ENCODE results near the gene IL1RAPL1. TPM values are rescaled to one million over a fixed set of nuclear protein-coding genes. Genes with fewer than 3 reads are reported as not detected.

IL1RAPL1 gene
- polyA plus RNA-seq, 1 donor = 0.66 TPM

DNA sequence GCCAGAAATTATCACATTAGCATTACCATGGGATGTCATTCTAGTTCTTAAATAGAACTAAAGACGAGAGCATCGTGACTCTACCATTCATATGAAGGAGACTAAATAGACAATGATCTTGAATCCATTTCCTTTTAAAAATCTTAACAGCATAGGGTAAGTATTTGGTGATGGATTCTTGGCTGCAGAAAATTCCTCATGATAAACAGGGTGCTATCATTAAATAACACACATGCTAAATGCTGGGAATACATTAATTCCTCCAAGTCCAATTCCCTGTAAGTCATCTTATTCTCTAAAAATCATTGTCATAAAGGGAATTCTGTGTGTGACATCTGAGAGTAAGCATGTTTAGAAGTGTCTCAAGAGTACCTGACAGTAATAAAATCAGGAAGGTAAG, 1157.7 kb downstream of the IL1RAPL1 start:
- DNase-seq (ENCODE audit: low read depth) = no peak

DNA sequence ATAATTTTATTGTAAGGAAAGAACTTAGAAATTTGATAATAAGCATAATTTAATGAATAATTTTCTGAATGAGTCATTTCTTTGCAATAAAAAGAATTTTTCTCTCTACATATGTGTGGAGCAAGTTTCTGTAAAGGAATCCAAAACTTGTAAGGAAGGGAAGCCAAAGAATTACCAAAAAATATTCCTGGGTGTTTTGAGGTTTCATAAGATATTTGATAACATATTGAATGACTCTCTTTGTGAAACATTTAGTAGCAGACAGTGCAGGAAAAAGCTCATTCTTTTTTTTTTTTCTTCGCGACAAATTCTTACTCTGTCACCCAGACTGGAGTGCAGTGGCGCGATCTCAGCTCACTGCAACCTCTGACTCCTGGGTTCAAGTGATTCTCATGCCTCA, 1159.1 kb downstream of the IL1RAPL1 start:
- no peak for DNase-seq (ENCODE audit: low read depth)

DNA sequence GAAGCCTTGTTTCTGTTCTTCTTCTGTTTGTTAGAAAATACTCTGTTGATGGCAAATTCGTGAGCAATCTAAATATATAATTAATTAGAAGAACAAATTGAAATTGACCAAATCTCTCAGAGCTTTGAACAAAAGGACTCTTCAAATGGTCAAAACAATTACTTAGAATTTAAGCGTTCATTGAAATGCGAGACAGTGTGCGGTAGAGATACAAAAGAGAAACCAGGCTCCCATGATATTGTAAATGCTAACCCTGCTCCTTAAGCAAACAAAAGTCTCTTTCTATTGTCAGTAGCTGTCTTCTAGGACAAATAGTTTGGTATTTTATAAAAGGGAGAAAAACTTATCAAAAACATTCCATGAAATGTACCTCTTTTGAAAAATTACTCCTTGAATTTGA, 1174.8 kb downstream of the IL1RAPL1 start:
- DNase-seq (ENCODE audit: low read depth) = no peak

DNA sequence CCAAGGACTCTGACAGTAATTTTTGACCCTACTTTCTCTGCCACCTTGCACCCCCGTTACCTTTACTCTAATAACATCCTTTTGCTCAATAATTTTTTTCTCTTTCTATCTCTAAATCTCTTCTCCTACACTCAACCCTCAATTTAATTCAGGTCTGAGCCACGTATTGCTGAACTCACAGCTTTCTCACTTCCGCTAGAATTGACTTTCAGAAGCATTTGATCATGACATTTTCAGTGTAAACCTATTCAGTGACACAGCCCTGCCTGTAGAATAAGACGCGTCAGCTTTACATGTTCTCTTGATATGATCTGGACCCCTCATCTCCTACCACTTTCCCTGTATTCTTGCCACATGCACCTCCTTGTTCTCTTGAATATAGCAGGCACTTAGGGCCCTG, 1188.6 kb downstream of the IL1RAPL1 start:
- DNase-seq (ENCODE audit: low read depth) = no peak

DNA sequence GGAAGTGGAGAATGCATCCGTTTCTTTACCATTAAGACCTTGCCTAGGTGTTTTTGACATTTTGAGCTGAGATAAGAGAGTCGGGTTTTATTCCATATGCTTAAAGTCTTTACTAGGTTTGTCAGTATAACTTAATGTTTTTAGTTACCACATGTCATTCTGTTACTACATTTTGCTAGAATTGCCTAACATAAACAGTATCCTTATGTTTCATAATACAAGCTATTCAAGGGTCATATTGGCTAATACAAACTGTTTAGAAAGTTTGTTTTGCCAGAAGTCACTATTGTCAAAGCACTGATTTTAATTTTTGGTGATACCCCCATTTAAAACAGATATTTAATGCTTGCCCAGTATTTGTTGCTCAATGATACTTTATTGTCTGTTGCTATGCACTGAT, 1200.4 kb downstream of the IL1RAPL1 start:
- DNase-seq (ENCODE audit: low read depth) = no peak

DNA sequence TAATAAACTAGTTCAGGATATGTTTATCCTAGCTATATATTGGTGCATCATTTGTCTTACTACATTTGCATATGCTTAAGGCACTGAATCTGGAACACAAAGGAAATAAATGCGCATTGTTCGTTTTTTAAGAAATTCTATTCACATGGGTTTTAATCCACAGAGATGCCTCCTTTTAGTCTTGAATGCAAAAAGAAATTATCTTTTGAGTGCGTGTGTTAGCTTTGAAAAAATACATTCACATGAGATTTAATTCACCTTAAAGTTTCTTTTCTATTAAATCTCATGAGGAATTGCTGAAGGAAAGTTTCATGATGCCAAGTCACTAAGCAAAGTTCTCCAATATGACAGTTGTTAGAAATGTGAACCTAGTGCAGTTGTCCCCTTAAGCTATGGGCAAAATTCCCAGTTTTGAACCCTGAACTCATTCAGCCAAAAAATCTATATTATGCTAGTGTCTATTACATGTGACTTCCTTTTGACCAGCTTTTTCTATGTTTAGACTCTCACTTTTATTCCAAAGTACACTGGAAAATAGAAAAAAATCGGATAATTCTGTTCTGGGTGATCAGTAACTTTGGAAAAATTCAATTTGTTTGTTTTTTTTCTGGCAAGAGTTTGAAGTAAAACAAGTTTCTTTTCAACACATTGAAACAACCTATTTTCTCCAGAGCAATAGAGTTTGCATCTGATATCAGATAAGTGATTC, 1201.9 kb downstream of the IL1RAPL1 start:
- DNase-seq (ENCODE audit: low read depth) = no peak

DNA sequence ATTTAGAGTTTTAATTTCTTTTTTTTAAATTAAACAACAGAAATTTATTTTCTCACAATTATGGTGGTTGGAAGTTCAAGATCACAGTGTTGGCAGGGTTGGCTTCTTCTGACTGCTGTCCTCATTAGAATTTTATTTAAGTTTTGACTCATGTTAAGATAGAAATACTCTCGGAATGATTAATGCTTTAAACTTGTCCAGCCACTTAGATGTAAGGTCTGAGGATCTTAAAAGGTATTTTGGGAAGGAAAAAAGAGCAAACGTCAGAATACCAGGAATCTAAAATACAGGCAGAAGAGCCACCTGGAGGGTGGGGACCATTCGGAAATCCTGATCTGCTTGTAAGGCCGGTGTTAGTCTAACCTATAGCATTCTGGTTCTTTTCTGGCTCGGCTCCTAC, 1205.1 kb downstream of the IL1RAPL1 start:
- DNase-seq (ENCODE audit: low read depth) = no peak

DNA sequence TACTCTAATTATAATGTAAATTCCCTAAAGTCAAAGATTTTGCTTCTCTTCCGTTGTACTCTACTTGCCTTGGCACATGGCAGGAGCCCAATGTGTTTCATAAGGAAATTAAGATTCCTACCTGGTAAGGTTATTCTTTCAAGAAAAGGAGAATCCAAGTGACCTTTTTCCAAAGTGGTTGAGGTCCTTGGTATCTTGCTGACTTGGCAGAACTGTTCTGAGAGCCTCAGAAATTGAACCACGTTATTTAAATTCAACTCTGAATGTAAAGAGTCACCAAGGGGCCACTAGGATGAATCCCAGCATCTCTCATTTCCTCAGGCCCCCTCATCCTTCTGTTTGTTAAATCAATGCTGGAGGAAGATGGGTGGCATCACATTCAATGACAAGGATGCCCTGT, 1209.9 kb downstream of the IL1RAPL1 start:
- no peak for DNase-seq (ENCODE audit: low read depth)

DNA sequence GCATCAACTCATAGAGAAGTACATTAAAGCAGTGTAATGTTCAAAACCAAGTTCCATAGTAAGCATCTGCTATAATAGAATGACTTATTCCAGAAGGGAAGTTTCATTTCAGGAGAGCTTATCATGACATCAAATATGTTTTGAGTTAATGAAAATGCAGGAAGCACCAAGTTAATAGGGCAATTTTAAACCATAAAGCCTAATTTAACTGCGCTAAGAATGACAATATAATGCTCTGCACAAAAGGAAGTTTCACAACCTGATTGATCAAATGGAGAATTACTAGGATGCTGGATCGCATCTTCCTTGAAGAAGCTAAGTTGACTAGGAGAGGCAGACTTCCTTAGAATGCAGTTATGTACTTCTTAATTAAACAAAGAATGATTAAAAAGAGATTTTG, 1211.2 kb downstream of the IL1RAPL1 start:
- no peak for DNase-seq (ENCODE audit: low read depth)

DNA sequence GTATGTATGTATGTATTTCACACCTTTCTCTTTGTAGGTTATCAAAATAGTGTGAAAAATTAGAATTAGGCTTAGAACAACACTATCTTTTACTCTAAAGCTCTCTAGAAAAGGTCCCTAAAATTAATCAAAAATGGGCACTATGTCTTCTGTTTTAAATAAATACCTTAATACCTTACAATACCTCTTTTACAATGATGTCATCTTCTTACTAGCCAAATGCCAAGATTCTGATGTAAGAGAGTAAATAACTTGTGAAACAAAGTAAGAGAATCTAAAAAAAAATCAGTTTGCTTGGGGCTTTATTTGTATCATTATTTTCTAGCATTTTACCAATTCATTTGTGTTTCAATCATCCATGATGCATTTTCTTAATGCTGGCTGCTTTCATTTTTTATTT, 1225.9 kb downstream of the IL1RAPL1 start:
- DNase-seq (ENCODE audit: low read depth) = no peak

DNA sequence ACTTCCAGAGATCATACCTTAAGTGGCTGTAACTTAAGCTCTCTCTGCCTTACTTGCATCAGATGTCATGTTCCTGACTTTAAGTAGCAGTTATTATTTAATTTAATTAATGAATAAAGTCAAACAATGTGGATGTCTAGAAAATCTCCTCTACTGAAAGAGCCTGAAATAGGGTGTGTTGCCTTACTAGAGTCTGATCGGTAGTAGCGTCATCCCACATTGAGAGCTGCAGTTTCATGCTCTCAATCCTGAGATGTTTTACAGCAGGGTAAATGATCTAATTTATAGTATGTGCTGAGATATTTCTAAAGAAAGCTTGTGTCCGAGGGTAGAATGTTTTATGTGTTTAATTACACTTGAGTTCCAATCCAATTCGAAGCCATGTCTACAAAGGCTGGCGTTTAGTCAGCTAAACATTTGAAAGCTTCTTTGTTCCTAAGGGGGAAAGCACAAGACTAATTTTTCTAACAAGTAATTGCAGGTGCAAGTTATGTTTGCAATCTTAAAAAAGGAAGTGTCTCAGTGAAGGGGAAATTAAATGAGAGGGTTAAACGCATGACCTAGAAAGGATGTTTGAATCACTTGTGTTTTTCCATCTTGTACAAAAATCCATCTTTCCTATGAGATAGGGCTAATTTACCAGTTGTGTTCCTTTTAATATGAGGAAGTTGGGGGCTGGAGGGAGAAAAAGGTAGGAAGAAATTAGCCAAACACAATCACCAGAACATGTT, 1237.1 kb downstream of the IL1RAPL1 start:
- DNase-seq (ENCODE audit: low read depth) = no peak

DNA sequence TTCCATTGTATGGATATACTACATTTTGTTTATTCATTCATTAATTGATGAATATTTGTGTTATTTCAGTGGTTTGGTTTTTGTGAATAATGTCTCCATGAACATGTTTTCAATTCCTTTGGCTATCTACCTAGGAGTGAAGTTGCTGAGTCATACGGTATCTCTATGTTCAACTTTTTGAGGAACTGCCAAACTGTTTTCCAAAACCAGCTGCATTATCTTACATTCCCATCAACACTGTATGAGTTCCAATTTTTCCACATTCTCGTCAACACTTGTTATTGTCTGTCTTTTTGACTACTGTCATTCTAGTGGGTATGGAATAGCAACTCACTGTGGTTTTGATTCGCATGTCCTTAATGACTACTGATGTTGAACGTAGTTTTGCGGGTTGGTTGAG, 1239.5 kb downstream of the IL1RAPL1 start:
- DNase-seq (ENCODE audit: low read depth) = no peak

DNA sequence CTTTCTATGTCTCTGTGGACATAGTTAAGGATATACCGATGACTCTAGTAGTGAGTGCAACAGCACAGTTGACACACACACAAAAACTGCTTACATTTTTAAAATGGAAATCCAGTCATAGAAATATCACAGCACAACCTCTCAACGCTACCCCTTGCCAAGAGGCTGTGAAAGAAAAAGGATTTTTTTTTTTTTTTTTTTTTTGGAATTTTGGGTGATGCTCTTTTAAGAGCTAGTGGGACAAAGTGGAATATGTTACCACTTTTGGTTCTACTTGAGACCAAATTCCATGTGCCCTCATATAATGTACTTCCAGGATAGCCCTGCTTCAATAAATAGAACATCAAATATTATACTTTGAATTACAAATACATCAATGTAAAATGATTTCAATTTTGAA, 1247.1 kb downstream of the IL1RAPL1 start:
- DNase-seq (ENCODE audit: low read depth) = no peak

DNA sequence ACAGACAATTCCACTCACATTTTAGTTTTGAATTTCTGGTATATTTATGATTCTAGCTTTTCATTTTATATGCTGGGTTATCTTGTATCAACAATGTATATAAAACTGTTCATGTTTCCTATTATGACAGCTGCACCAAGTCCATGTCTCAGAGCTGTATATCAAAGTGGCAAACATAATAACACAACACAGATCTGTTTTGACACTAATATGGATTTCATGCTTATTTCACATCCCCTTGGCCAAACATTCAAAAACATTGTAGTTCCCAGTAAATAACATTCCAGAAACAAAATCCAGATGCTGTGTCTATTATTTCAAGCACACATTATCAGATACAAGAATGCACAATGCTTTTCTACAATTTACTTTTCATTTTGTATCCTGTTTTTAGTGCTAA, 1247.5 kb downstream of the IL1RAPL1 start:
- no peak for DNase-seq (ENCODE audit: low read depth)

DNA sequence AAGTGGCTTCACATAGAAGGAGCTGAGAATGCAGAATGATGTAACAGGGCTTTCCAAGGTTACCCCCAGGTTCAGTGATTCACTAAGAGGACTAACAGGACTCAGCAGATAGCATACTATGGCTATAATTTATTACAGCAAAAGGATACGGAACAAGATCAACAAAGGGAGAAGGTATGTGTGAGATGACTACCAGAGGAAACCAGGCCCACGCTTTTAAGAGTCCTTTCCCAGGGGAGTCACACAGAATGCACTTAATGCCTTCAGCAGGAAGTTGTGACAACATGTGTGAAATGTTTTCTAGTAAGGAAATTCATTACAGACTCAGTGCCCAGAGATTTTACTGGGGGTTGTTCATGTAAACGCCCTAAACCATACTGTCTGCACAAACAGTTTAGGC, 1254.5 kb downstream of the IL1RAPL1 start:
- no peak for DNase-seq (ENCODE audit: low read depth)

DNA sequence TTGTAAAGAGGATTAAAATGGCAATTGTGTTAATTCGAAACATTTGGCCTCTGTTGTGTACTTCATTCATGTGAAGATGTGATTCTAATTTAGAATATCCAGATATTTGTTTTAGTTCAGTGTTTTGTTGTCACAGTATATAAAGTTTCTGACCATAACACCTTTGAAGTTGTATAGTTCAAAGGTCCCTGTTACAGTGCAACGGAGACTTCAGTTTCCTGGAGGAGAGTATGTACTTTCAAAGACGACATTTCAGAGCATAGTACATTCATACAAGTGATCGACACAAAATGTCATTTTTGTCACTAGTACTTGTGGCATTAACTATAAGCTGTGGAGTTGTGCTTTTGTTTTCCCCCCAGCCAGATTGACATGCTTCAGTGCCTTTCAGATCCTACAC, 1255.3 kb downstream of the IL1RAPL1 start:
- DNase-seq (ENCODE audit: low read depth) = no peak

DNA sequence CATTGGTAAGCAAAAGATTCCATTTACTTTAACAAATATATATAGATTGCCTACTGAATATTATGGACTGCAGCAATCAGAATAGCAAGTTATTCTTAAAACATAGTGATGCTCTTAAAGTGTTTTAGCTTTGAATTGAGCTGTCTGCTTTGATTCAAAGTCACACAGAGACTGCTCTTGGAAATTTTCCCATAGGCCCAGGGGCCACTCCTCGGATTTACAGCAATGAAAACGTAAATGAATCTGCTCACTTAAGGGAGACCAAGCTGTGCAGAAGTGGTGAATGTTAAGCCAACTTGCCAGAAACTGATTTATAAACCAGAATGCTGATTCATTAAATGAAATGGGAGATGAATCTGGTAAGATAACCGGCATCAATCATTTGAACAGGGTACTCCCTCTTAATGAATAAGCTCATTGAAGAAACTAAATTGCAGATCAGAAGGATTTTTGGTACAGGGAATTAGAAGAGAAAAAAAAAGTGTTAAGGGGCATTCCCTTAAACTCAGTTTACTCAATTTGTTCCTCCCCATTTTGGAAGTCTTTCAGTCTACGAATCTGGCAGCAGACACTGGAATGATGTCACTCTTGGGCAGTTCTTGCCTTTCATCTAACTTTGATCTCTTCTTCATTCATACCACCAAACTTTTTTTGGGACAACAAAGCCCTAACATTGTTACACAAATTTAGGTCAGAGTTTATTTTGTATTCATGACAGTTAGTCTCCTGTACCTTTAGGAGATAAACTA, 1264.8 kb downstream of the IL1RAPL1 start:
- DNase-seq (ENCODE audit: low read depth) = no peak

DNA sequence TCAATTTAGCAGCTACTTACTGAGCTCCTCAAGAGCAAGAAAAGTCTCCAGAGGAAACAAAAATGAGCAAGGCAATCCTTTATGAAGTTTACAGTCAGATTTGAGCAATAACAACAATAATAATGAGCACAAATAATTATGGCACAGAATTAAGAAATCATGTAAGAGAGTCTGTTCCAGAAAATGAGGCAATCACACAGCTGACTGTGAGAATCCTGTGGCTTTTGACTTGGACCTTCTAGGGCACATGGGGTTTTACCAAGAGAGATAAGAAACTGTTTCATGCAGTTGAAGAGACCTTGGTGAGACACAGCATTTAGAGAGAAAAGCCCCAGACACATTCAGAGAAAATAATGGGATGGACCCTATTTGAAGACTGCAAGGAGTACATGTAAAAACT, 1265.5 kb downstream of the IL1RAPL1 start:
- no peak for DNase-seq (ENCODE audit: low read depth)

DNA sequence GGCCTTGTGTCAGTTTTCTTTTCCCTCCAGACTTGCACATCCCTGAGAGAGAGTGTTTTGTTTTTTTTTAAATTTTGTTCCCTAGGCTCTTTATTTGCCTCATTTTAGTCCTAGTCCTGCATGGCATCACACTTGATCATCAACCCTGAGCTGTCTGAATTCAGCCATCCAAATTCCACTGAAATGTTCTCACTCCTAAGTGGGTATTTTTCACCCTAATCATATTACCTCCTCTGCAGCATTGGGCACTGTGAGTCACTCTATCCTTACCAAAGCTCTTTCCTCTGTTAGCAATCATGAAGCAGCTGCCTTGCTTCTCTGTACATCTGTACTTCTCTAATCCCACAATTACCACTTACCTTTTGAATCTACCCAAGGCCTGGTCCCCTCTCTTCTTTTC, 1271.5 kb downstream of the IL1RAPL1 start:
- no peak for DNase-seq (ENCODE audit: low read depth)

DNA sequence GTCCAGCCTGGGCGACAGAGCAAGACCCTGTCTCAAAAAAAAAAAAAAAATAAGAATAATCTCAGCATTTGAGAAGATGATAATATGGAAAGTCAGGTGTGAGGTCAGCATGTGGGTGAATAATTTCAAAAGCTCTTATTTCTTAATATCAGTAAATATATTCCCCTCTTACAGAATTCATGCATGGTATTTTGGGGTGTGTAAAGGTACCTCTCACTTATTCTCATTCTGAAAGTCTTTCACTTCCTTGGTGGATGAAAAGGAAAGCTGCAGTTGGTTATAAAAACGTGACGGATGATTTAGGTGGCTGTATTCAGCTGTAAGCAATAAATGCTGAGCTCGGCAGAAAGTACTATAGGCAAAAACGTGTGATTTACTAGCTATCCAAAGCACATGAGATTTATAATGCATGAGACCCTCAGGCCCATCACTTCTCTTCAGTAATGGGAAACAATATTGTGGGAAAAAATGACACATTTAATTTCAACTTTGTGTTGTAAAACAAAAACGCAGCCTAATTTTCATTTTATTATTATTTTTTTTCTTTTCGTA, 1275.0 kb downstream of the IL1RAPL1 start:
- no peak for DNase-seq (ENCODE audit: low read depth)

DNA sequence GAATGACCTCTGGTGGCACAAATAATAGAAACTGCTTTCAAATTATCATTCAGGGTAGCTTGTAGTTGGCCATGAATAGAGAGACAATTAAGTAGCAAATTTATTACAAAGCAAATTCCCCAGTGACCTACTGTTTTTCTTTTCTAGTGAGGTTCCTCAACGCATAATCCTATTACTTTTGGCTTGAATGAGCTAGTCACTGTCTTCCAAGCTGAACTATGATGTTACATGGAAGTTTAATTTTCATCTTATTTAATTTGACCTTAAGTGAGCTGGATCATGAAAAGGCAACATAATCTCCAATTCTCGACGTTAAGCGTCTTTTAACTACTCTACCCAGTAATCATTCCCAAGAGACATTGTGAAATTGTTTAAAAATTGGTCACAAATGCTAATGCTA, 1280.7 kb downstream of the IL1RAPL1 start:
- DNase-seq (ENCODE audit: low read depth) = no peak

DNA sequence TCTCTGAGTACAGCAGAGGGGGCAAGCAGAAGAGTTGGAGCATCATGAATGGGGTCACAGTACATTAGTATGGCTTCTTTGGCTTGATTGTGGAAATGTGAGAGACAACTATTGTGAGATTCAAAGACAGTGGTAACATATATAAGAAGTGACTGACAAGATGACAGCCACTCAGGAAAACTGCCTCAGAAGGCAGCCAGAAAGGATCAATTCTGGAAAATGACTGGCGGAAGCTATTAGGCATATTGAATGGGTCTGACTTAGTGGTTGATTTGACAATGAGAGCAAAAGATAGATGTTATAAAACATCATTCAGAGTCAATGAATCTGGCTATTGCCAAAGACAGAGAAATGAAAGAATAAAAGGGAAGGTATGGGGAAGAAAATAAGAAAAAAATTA, 1282.6 kb downstream of the IL1RAPL1 start:
- DNase-seq (ENCODE audit: low read depth) = no peak

DNA sequence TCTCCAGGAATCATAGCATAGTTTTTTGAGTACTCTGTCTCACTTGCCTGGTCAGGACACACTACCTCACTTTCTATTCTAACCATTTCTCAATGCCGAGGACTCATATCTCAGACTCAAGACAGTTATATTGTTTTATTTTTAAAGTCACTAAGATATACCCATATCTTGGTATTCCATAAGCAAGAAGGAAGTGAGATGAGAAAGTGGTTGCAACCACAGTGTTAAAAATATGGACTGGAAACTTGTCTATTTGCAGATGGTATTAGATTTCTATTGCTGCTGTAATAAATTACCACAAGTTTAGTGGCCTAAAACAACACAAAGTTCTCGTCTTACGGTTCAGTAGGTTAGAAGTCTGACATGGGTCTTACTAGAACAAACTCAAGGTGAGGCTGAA, 1283.4 kb downstream of the IL1RAPL1 start:
- DNase-seq (ENCODE audit: low read depth) = no peak
